NCI-H524 treated with DMSO at 0.1 percent for 48 hours (cell line): ENCODE data around the gene GMPR2.

Experiments
- DNase-seq: peaks from one replicate; lab custom pipeline; 2025; lab: John Stamatoyannopoulos, UW

GMPR2 gene

GRCh38 chr14:24252289-24253124 lies 19.8 kb downstream of the GMPR2 start:
- DNase-seq, result no peak

GRCh38 chr14:24253936-24254335 lies 21.2 kb downstream of the GMPR2 start:
- no peak for DNase-seq

GRCh38 chr14:24254630-24255392 lies 22.1 kb downstream of the GMPR2 start:
- DNase-seq, result no peak

- no peak for DNase-seq
These were observed 22.7 kb downstream of the GMPR2 start for GRCh38 chr14:24255438-24255837.

- no peak for DNase-seq
These were observed 23.4 kb downstream of the GMPR2 start for GRCh38 chr14:24255931-24256711.

- no peak for DNase-seq
These were observed 24.2 kb downstream of the GMPR2 start for GRCh38 chr14:24256960-24257359.

GRCh38 chr14:24258119-24258518 lies 25.4 kb downstream of the GMPR2 start:
- no peak for DNase-seq

GRCh38 chr14:24258548-24259265 lies 26.0 kb downstream of the GMPR2 start:
- no peak for DNase-seq

GRCh38 chr14:24259282-24260025 lies 26.7 kb downstream of the GMPR2 start:
- no peak for DNase-seq

GRCh38 chr14:24260026-24260779 lies 27.5 kb downstream of the GMPR2 start:
- no peak for DNase-seq

- no peak for DNase-seq
These were observed 28.0 kb downstream of the GMPR2 start for GRCh38 chr14:24260780-24261157.

GRCh38 chr14:24261256-24261968 lies 28.7 kb downstream of the GMPR2 start:
- no peak for DNase-seq

GRCh38 chr14:24261969-24262327 lies 29.2 kb downstream of the GMPR2 start:
- DNase-seq, result no peak

GRCh38 chr14:24262821-24263733 lies 30.3 kb downstream of the GMPR2 start, which contains the start of gene TGM1:
TGM1 (minus strand) TSS chr14:24263177; CDS start chr14:24262352, 825 bp downstream.
- no peak for DNase-seq

GRCh38 chr14:24263848-24264247 lies 31.1 kb downstream of the GMPR2 start:
- no peak for DNase-seq

GRCh38 chr14:24264298-24264697 lies 31.6 kb downstream of the GMPR2 start:
- no peak for DNase-seq

- DNase-seq, result no peak
These were observed 33.9 kb downstream of the GMPR2 start for GRCh38 chr14:24266344-24267244.

GRCh38 chr14:24267516-24267915 lies 34.8 kb downstream of the GMPR2 start:
- DNase-seq, result no peak
